Osteoblast (primary cell): ENCODE data around the gene ALLC. TPM values are rescaled to one million over a fixed set of nuclear protein-coding genes. Genes with fewer than 3 reads are reported as not detected.
A peak's percentile ranks its signal among the peaks of the same experiment; 100 is the strongest.

Experiments used
- DNase-seq: peaks from one replicate; pipeline ENCODE4 v3.0.0; 2011; ENCODE audit warnings: low spot score, mixed read lengths; ENCODE audit not compliant: insufficient read length; ENCODE audit errors: missing footprints
- H2AFZ ChIP-seq: 2 replicates; pipeline ENCODE4 v1.6.0; 2011; ENCODE audit warnings: mild to moderate bottlenecking, low read length
- H3K27ac ChIP-seq: 2 replicates; pipeline ENCODE4 v1.5.1; 2011; ENCODE audit warnings: mild to moderate bottlenecking, low read depth, low read length, moderate library complexity
- H3K27me3 ChIP-seq: 2 replicates; pipeline ENCODE4 v1.6.0; 2012; ENCODE audit warnings: mild to moderate bottlenecking, control low read depth, inconsistent platforms, low read length, moderate library complexity; ENCODE audit not compliant: insufficient read depth
- H3K36me3 ChIP-seq: 2 replicates; pipeline ENCODE4 v1.5.1; 2011; ENCODE audit warnings: mild to moderate bottlenecking, low read length, control low read depth, moderate library complexity; ENCODE audit not compliant: insufficient read depth
- H3K4me1 ChIP-seq: 2 replicates; pipeline ENCODE4 v1.5.1; 2011; ENCODE audit warnings: mild to moderate bottlenecking, low read length, control low read depth, moderate library complexity; ENCODE audit not compliant: insufficient read depth
- H3K4me2 ChIP-seq: 2 replicates; pipeline ENCODE4 v1.6.0; 2011; ENCODE audit warnings: mild to moderate bottlenecking, low read length; ENCODE audit not compliant: insufficient read depth
- H3K4me3 ChIP-seq: fragments of 200-600 bp; sonication (generic); 3 replicates; pipeline ENCODE4 v1.5.1; 2012; ENCODE audit warnings: mild to moderate bottlenecking, low read length, inconsistent platforms; ENCODE audit not compliant: insufficient read depth
- H3K79me2 ChIP-seq: 2 replicates; pipeline ENCODE4 v1.6.0; 2012; ENCODE audit warnings: mild to moderate bottlenecking, low read length, control low read depth, inconsistent platforms; ENCODE audit not compliant: insufficient read depth
- H3K9me3 ChIP-seq: 2 replicates; pipeline ENCODE4 v1.5.1; 2011; ENCODE audit warnings: low read depth, low read length, control low read depth
- H4K20me1 ChIP-seq: 2 replicates; pipeline ENCODE4 v1.6.0; 2012; ENCODE audit warnings: mild to moderate bottlenecking, low read length, control low read depth; ENCODE audit not compliant: insufficient read depth
- total RNA-seq: library from RNA; depleted of rRNA; stranded (reverse); fragments of >200 nt; gene quantifications from 2 replicates; pipeline ENCODE4 v1.2.3, GENCODE V29; 2012
- TF ChIP-seq, protein P1 (sequence below): IDR thresholded peaks from 2 replicates; pipeline ENCODE4 v1.5.1; 2011; ENCODE audit warnings: mild to moderate bottlenecking, low read depth, low read length, moderate library complexity; ENCODE audit errors: extremely low read depth

ALLC gene
- total RNA-seq, 1 donor: not detected

DNA sequence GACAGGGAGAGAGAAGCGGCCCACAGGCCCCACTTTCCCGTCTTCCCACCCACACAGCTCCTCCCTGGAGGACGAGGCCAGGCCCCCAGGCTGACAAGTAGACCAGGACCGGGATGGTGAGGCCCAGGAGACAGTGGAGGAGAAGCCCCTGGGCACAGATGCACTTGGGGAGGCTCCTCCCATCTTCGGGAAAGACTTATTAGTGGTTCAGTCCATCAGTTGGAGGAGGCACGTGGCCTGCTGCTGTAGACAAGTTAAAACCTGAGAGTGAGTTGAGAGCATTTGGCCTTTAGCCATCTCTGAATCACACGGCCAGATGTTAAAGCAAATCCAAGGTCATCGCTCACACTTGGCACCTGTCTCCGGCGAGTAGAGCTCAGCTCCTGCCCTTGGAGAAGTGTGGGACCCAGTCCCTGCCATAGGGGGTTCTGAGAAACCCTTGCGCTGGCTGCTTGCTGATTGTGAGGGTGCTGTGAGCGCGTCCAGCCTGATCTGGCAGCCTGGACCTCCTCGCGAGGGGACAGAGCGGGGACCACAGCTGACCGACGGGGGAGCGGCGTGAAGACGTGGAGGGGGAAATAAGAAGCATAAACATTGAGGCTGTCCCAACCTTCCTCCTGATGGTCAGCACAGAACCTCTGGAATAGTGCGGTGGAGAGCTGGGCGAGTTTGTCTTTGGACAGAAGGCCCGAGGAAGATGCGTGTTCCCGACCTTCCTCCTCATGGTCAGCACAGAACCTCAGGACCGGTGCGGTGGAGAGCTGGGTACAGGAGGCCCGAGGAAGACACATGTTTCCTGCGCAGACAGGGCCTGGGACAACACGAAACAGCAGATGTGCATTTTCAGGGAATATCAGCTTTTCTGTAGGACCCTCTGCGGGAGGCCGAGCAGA, 24.7 kb upstream of the ALLC start:
- H4K20me1 ChIP-seq: no peaks in the 10 kb centered on the region
- peak; percentile 42 for DNase-seq
- TF ChIP-seq, protein P1, sequence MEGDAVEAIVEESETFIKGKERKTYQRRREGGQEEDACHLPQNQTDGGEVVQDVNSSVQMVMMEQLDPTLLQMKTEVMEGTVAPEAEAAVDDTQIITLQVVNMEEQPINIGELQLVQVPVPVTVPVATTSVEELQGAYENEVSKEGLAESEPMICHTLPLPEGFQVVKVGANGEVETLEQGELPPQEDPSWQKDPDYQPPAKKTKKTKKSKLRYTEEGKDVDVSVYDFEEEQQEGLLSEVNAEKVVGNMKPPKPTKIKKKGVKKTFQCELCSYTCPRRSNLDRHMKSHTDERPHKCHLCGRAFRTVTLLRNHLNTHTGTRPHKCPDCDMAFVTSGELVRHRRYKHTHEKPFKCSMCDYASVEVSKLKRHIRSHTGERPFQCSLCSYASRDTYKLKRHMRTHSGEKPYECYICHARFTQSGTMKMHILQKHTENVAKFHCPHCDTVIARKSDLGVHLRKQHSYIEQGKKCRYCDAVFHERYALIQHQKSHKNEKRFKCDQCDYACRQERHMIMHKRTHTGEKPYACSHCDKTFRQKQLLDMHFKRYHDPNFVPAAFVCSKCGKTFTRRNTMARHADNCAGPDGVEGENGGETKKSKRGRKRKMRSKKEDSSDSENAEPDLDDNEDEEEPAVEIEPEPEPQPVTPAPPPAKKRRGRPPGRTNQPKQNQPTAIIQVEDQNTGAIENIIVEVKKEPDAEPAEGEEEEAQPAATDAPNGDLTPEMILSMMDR: no peak

DNA sequence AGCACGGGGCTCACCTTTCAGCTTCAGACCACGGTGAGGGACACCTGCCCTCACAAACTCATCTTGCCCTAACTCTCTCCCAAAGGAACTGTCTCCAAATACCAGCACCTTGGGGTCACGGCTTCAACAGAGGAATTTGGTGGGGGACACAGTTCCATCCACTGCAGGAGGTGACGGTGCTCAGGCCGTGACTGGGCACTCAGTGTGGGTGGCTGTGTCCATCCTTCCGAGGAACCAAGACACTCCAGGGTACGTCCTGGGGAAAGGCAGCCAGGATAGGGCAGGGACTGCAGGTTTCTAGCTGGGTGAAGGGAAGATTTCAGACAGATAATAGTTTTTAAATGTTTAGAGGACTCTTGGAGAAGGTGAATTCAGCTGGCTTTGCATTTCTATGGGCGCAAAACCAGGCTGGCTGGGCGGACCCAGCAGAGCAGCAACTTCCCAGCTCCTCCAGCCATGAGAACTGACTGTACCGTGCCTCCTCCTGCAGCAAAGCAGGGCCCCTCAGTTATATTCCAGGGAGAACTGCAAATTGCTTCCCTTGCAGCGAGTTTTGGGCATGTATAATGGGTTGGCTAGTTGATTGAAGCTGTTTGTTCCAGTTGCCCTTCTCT, 23.9 kb upstream of the ALLC start:
- Histone ChIP-seq H3K36me3 (no peaks in the 10 kb centered on the region), H3K27me3 (no peaks in the 10 kb centered on the region), H3K9me3 (no peaks in the 10 kb centered on the region), H2AFZ (no peak overlapping the region), H3K27ac (no peak overlapping the region), H3K4me1 (no peaks in the 10 kb centered on the region), H3K4me2 (no peak overlapping the region), H3K79me2 (no peaks in the 10 kb centered on the region), H3K4me3 (no peak overlapping the region), H4K20me1 (no peaks in the 10 kb centered on the region)
- DNase-seq: peak; percentile 63
- TF ChIP-seq, protein P1: no peak

More for the DNA sequence above, 24.7 kb upstream of the ALLC start:
- no peak overlapping the region for H3K4me2 ChIP-seq
- no peaks in the 10 kb centered on the region for H3K36me3 ChIP-seq
- no peaks in the 10 kb centered on the region for H3K4me1 ChIP-seq
- no peaks in the 10 kb centered on the region for H3K27me3 ChIP-seq
- H3K9me3 ChIP-seq: no peaks in the 10 kb centered on the region
- no peak overlapping the region for H3K4me3 ChIP-seq
- no peaks in the 10 kb centered on the region for H3K79me2 ChIP-seq
- H2AFZ ChIP-seq: no peak overlapping the region
- H3K27ac ChIP-seq: no peak overlapping the region

DNA sequence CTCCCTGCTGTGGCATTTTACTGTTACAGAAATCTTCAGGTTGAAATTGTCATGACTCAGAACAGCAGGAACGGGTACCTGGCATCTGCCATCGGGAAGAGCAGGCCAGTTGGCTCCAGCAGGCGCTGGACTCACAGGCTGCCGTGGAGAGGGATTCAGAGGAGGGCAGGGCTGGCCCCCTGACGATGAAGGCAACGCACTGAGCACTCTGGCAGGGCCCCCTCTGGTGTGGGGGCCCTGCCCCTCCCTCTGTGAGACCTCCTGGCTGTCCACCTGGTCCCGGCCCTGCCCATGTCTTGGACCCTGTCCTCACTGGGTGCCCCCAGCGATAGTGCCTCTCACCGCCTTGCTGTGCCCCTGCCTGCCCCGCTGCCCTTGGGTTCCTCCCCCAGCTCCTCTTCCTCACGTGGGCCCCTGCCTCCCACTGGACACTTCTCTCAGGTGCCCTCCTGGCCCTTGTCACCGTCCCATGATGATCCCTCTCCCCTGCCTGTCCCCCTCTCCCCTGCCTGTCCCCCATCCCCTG, 23.3 kb upstream of the ALLC start:
- Histone ChIP-seq H3K27me3 (no peaks in the 10 kb centered on the region), H3K79me2 (no peaks in the 10 kb centered on the region), H3K9me3 (no peaks in the 10 kb centered on the region), H3K36me3 (no peaks in the 10 kb centered on the region), H3K4me3 (no peak overlapping the region), H4K20me1 (no peaks in the 10 kb centered on the region), H3K4me2 (no peak overlapping the region), H2AFZ (no peak overlapping the region), H3K4me1 (no peaks in the 10 kb centered on the region), H3K27ac (no peak overlapping the region)
- DNase-seq: peak; percentile 55
- TF ChIP-seq, protein P1: no peak
